Measurements from ENCODE around the gene SLC12A3.
"Not testable (repeated sequence)": the region's sequence is repeated elsewhere in the genome, so short reads cannot be mapped to it uniquely, and the experiment has no call there.

The SLC12A3 gene

DNA sequence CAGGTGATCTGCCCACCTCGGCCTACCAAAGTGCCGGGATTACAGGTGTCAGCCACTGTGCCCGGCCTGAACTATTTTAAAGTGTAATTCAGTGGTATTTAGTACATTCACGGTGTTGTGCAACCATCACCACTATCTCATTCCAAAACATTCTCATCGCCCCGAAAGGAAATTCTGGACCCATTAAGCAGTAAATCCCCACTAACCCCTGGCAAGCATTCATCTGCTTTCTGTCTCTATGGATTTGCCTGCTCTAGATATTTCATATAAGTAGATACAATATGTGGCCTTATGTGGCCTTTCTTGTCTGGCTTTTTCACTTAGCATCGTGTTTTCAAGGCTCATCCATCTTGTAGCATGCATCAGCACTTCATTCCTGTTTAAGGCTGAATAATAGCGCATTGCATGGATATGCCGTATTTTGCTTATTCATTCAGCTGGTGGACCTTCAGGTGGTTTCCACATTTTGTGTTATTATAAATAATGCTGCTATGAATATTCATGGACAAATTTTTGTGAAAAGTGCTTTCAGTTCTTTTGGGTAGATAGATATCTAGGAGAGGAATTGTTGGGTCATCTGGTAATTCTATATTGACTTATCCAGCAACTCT lies 58.6 kb downstream of the SLC12A3 start:
- no peak for DNase-seq

DNA sequence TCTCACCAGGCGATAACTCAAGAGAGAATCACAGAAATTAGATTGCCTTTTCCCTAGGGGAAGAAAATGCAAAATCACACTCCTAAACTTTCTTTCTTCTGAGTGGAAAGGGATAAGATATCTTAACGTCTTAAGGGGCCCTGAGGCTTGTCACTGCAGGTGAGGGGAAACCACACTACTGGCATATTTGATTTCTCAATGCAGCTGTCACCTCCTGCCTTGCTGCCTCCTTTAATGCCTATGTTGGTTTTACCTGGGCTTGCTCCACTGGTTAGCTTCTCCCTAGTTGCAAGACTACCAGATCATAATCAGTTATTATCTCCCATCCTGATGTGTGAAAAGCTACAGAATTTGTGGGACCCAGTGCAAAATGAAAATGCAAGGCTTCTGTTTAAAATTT lies 62.5 kb downstream of the SLC12A3 start:
- DNase-seq, result no peak

DNA sequence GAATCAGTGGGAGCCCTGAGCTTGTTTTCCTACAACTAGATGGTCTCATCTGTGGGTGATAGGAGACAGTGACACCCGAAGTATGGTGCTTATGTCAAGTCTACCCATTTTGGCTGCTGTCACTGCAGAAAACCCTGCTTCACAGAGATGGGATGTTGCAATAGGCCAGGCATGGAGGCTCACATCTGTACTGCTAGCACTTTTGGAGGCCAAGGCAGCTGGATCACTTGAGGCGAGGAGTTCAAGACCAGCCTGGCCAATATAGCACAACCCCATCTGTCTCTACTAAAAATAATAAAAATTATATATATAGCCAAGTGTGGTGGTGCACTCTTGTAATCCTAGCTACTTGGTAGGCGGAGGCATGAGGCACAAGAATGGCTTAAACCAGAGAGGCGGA lies 64.6 kb downstream of the SLC12A3 start:
- DNase-seq, result no peak

DNA sequence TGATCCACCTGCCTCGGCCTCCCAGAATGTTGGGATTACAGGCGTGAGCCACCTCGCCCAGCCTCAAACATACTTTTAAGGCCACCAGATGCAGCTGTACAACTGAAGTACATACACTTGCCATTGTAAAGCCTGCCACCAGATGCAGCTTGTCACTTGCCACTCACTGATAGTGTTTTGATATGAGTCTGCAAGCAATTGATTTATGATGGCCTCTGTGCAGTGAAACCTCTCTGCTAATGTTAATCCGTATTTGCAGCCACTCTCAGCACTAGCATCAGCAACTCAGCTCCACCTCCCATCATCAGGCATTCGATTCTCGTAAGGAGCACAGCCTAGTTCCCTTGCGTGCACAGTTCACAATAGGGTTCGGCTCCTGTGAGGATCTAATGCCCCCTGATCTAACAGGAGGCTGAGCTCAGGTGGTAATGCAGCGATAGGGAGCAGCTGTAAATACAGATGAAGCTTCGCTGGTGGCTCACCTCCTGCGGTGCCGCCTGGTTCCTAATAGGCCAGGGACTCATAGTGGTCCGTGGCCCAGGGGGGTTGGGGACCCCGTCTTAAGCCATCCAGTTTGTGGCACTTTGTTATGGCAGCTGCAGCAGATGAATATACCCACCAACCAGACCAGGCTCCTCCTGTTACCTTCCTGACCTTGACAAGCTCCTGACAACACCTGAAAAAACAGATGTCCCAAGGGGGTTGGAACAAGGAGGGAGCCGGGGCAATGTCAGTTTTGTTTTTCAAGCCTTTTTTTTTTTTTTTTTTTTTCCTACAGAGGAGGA lies 65.7 kb downstream of the SLC12A3 start:
- peak in 1 of 5 experiments; percentile 76 for DNase-seq

DNA sequence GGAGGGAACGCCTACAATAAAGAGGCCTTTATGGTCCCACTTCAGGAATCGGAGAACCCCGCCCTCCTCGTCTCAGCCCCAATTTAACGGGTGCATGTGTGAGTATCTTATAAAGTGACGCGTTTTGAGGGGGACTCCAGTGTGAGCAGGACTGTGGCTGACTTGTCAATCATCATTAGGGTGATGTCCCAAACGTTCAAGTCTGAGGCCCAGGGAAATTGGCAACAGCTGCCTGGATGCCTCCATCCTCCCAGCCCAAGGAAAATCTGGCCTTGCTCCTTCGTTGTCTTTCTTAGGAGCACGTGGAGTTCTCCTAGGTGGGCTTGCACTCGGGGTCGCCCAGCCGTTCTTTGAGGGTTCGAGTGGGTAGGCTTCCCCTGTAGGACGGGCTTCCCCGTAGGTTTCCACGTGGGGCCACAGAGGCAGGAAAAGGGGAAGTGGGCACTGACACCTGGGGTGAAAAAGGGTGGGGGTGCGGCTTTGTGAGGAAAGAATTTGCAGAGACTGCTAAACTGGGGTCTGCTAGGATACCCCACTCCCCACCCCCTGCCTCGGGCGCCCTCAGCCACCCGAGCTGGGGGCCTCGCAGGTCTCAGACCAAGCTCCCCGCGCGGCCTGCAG lies 66.4 kb downstream of the SLC12A3 start:
- no peak for DNase-seq

DNA sequence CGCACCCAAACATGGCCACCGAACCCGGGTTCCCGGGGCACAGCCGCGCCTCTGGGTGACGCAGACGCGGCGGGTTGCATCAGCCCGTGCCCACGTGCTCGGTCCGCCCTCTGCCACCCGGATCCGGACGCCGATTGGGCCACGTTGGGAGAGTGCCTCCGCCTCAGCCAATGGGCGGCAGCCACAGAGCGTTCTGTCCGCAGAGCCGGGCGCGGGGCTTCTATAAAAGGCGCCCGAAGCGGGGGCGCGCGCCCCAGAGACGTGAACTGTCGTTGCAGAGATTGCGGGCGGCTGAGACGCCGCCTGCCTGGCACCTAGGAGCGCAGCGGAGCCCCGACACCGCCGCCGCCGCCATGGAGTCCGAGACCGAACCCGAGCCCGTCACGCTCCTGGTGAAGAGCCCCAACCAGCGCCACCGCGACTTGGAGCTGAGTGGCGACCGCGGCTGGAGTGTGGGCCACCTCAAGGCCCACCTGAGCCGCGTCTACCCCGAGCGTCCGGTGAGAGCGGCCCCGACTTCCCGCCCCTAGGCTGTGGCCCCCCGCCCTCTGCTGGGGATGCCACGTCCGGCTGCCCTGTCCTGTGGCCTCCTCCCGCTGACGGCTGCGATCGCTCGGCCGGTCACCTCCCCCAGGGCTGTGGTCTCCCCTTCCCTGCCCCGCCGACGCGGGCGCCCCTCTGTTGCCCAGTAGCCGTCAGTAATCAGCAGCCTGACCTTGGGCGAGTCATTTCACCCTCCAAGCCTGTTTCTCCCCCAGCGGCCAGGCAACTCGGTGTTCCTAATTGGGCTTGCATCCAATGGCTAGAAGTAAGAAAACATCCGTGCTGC lies 67.1 kb downstream of the SLC12A3 start, which contains the start of gene HERPUD1:
Gene HERPUD1 (plus strand): TSS at position 251 of the 829 bp plus-strand sequence. CDS start 103 bp downstream, at position 354.
- peak; percentile 96 to 100 (median 98) for DNase-seq

DNA sequence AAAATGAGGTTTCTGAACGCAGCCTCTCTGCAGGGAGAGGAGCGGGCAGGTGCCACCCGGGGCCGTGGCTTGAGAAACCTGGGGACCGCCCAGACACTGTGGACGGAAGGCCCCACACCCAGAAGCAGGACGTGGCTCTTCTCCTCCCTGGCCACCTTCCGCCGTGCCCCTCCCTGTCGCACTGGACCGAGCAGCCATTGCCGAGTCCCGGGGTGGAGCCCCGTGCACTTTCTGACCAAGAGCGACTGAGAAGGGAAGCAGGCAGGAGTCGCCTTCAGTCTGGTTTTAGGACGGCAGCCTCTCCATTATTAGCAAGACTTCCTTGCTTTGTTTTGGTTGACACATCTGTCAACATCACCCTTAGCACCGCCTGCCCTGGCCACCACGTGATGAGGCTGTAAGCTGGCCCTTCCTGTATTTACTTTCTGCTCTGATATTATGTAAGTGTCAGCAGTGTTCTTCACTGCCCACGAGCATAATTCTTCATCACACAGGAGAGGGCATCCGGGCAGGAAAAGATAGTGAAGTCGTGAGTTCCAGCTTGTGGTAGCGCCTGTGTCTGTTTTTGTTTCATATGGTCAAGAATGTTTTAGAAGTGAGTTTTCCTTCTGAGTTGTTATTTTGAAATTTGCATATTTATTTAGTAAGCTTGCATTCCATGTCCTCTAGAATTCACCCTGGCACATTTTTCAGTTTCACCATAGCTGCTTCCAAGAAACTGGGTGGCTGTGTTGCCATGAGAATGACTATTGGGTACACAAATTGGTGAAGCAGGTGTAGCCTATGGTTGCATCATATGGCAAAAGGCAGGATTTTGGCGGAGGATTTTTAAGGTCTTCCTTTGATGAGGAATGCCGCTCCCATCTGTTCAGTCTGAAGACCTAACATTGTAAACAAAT lies 68.0 kb downstream of the SLC12A3 start:
- peak in 2 of 5 experiments; percentile 18 to 65 for DNase-seq

DNA sequence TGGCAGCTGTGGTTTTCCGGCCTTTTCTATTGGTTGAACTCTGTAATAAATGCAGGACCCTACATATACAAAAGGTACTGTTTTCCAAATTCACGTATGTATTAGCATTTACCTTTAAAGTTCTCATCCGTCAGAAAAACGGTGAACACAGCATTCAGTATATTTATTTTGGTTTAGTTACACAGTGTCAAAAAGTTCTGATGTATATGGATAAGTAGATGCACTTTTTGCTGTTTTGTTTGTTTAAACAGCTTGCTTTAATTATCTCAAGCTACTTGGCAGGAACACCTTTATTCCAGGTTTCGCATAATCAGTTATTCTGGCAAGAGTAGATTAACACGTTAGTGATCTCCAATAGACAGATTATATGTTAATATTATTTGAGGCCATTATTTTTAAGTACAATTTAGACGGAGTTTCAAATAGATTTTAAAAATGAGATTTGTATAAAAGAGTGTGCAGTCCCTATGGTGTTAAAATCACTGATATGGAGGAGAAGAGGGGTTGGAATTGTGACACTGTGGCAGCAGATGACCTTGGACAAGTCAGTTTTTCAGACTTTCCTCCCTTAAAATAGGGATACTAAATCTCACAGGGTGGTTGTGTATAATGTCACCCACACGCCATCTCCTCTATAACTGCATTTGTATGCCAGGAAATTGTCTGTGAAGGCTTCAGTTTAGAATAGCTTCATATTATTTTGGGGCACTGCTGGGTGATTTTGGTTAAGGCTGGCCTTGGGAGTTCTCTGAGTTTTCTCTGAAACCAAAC lies 69.0 kb downstream of the SLC12A3 start:
- peak in 1 of 5 experiments; percentile 42 for DNase-seq

DNA sequence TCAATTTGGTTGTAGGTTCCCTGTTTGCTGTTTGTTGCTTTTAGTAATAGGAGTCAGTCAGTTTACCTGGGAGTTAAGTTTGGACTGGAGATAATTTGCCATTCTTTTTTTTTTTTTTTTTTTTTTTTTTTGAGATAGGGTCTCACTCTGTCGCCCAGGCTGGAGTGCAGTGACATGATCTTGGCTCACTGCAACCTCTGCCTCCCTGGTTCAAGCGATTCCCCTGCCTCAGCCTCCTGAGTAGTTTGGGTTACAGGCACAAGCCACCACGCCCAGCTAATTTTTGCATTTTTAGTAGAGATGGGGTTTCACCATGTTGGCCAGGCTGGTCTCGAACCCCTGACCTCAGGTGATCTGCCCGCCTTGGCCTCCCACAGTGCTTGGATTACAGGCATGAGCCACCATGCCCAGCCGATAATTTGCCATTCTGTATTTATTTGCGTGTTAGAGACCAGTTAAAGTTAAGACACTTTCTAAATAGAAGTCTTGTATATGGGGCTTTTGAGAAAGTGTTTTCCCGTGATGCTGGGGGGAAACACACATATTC lies 69.7 kb downstream of the SLC12A3 start:
- not testable (repeated sequence) for DNase-seq

DNA sequence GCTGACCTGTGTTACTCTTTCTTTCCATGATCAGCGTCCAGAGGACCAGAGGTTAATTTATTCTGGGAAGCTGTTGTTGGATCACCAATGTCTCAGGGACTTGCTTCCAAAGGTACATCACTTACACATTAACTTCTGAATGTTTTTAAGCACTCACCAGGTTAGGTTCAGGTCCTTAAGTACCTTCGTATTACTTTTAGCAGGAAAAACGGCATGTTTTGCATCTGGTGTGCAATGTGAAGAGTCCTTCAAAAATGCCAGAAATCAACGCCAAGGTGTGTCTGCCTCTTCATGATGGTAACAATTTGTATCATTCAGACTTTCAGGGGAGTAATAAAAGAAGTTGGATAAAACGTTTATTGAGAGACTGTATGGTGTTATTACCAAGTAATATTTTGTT lies 70.2 kb downstream of the SLC12A3 start:
- DNase-seq, result no peak

DNA sequence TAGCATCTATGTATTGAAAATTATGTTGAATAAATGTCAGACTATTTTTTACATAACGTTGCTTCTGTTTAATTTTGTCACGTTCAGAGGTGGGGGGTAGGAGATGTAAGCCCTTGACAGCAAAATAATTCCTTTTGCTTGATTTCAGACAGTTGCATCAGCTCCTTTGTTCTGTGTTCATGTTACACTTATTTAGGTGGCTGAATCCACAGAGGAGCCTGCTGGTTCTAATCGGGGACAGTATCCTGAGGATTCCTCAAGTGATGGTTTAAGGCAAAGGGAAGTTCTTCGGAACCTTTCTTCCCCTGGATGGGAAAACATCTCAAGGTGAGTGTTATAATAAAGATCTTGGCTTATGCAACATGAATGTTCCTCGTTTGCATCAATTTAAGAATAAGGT lies 71.5 kb downstream of the SLC12A3 start:
- no peak for DNase-seq

DNA sequence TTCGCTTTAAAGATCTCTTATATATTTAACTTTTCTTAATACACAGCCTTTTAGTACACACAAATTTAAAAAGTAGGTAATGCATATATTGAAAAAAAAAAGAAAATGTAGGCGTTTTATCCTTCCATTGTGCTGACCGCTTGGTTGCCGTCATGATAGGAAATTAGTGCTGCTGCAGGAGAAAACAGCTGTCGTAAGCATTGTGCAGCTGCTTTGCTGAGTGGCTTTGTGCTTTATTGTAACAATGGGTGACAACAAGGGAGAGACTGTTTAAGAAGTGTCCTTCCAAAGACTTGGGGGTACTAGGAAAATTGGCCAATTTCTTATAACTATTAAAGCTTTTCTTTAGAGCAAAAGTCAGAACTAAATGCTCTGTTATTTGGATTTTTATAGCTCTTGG lies 71.9 kb downstream of the SLC12A3 start:
- peak in 1 of 5 experiments; percentile 30 for DNase-seq

DNA sequence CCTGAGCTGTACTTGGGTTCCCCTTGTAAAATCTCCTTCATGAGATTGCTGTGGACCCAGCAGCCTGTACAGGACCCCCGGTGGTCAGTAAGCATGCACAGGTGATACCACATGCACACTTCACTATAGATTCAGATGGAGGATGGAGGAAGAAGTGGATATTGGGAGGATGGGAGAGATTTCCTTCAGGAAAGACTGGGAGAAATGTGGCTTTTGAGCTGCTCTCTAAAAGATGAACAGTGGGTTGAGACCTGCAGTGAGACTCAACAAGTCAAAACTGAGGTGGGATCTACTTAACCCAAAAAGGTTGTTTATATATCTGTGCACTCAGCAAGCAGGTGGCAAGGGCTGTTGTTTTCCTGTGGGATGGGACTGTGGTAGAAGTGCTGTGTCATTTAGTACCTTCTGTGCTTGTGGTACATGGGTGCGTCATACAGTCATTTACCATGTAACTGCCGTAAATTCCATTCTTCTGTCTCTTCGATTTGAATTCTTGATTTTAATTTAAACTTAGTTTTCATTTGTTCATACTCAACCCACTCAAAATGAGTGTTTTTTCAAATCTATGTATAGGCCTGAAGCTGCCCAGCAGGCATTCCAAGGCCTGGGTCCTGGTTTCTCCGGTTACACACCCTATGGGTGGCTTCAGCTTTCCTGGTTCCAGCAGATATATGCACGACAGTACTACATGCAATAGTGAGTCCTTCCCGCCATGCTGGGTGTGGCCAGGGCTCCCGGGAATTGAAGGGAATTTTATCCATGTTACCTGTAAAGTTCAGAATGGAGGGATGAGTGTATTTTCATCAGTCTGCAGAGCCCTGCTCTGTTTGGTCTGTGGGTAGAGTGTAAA lies 73.9 kb downstream of the SLC12A3 start:
- DNase-seq, result peak in 4 of 5 experiments; percentile 20 to 97 (median 41)

DNA sequence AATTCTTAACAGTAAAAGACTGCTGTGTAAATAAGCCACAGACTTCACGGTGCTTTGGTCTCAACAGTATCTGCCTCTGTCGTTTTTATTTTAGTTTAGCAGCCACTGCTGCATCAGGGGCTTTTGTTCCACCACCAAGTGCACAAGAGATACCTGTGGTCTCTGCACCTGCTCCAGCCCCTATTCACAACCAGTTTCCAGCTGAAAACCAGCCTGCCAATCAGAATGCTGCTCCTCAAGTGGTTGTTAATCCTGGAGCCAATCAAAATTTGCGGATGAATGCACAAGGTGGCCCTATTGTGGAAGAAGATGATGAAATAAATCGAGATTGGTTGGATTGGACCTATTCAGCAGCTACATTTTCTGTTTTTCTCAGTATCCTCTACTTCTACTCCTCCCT lies 74.8 kb downstream of the SLC12A3 start:
- peak in 1 of 5 experiments; percentile 75 for DNase-seq

DNA sequence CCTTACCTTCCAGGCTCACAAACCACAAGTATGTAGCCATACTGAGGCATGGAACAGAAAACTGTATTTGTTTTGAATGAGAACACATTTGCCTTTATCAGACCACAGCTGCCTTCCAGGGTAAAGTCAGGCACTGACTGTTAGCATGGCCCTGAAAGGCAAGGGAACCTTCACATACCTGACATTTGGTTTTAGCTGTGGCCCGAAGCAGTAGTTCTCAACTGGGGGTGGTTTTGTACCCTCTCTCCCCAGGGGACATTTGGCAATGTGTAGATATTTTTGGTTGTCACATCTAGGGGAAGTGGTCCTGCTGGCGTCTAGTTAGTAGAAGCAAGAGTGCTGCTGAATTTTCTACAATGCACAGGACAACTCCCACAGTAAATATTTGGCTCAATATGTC lies 76.1 kb downstream of the SLC12A3 start:
- DNase-seq, result peak in 1 of 5 experiments; percentile 57

DNA sequence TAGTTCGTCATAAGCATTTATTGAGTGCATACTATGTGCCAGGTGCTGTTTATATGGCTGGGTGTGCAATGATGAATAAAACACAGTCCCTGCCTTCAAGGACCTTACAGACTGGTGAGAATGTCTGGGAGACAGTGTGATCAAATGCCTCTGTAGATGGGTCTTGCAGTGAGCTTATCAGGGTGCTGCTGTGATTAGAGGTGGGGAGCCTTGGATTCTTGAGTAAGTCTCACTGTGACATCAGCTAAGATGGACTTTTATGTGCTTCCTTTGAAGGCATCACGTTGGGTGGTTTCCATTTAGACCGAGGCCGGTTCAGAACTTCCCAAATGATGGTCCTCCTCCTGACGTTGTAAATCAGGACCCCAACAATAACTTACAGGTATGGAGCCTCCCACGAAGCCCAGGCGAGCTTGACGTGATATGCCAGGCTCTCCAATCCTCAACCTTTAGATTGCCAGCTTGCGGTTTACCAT lies 76.9 kb downstream of the SLC12A3 start:
- no peak for DNase-seq

DNA sequence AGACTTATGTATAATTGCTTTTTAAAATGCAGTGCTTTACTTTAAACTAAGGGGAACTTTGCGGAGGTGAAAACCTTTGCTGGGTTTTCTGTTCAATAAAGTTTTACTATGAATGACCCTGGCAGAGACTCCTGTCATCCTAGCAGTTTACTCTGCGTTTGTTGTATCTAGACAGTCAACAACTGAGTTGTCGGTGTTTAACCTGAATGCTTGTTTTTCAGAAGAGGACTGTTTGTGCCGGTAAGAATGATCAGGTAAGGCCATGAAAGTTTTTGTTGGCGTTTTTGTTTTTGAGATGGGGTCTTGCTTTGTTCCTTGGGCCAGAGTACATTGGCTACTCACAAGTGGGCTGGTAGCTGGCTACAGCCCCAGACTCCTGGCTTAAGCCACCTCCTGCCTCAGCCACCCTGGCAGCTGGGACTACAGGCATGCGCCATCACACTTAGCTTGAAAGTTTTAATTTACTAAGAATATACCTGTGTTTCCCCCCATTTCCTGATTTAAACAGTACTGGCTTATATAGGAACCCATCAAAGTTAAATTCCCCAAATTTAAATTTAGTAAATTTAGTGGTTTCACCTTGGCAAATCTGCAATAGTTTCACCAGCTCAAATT lies 78.9 kb downstream of the SLC12A3 start:
- no peak for DNase-seq

DNA sequence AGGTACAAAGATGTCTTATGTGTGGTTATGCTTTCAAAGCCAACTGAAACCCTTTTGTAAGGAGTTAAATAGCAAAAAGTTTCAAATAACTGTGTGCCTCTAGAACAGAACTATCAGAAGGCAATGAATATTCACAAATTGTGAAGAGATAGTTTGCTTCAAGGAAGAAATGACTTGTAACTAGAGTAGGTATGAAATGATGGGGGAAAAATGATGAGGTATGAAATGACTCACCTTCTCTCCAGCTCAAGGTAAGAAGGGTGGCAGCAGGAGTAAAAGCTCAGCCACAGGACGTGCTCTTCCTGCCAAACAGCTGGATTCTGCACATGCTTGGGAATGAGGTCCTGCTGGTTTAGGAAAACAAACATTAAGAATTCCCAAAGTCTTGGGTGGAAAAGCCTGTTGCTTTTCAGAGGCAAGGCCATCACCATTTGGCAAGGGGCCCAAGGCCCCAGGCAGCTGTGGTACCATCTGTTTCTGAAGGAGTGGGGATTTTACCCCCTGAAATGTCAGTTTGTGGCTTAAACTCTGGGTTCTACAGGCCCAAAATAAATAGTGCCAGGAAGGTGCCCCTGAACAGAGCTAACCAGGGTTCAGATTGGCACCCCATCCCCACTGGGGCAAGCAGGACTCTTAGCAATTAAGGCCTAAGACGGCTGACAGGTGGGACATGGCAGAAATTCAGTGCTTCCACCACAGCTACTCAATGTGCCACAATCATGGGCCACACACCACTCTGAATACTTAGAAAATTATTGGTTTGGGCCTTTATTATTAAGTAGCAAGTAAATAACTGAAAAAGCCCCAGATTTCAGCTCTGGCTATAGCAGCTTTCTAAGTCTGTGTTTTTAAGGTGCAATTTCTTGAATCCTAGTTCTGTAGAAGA lies 80.2 kb downstream of the SLC12A3 start:
- peak in 1 of 5 experiments; percentile 87 for DNase-seq

Measured in T-helper 2 cell (primary cell).